HepG2 (cell line): ENCODE data around the gene LST1. TPM values are rescaled to one million over a fixed set of nuclear protein-coding genes. Genes with fewer than 3 reads are reported as not detected.

Experiments used
- ARID5B ChIP-seq: IDR thresholded peaks from 2 replicates; pipeline ENCODE4 v1.4.0; 2020; ENCODE audit warnings: mild to moderate bottlenecking, missing genetic modification reagents
- ATF7 ChIP-seq, 2 experiments: fragments of 450-650 bp in 1 of 2; sonication (generic) in 1 of 2; formaldehyde crosslinking in 1 of 2; IDR thresholded peaks; 2 replicates each; pipeline versions ENCODE4 v1.4.0 to v1.6.1; 2016 to 2020; ENCODE audit warnings: antibody characterized with exemption in 1 of 2, mild to moderate bottlenecking in 1 of 2, missing genetic modification reagents in 1 of 2
- BORCS8-MEF2B ChIP-seq: sonication (generic); formaldehyde crosslinking; IDR thresholded peaks from 2 replicates; pipeline ENCODE4 v1.8.0; 2022; ENCODE audit warnings: mild to moderate bottlenecking, missing genetic modification reagents
- BRD4 ChIP-seq: sonication (generic); formaldehyde crosslinking; IDR thresholded peaks from 2 replicates; pipeline ENCODE4 v1.4.0; 2020; ENCODE audit warnings: missing genetic modification reagents
- CEBPG ChIP-seq: IDR thresholded peaks from 2 replicates; pipeline ENCODE4 v1.6.1; 2016
- EZH2 ChIP-seq: conservative IDR thresholded peaks from 2 replicates; pipeline ENCODE4 v1.6.1; 2012; ENCODE audit warnings: mild to moderate bottlenecking, low read depth, low read length, moderate library complexity
- HMG20A ChIP-seq: IDR thresholded peaks from 2 replicates; pipeline ENCODE4 v1.6.1; 2016; ENCODE audit warnings: borderline replicate concordance
- HOXA7 ChIP-seq: sonication (generic); formaldehyde crosslinking; IDR thresholded peaks from 2 replicates; pipeline ENCODE4 v1.8.1; 2022; ENCODE audit warnings: mild to moderate bottlenecking, missing genetic modification reagents, moderate library complexity
- KMT2B ChIP-seq: IDR thresholded peaks from 2 replicates; pipeline ENCODE4 v1.6.1; 2016; ENCODE audit warnings: missing genetic modification reagents, missing compliant biosample characterization
- LBX2 ChIP-seq: sonication (generic); formaldehyde crosslinking; IDR thresholded peaks from 2 replicates; pipeline ENCODE4 v1.5.0; 2020; ENCODE audit warnings: missing genetic modification reagents, mild to moderate bottlenecking, borderline replicate concordance
- MBD4 ChIP-seq: IDR thresholded peaks from 2 replicates; pipeline ENCODE4 v1.6.1; 2012; ENCODE audit warnings: low read length, inconsistent platforms, borderline replicate concordance
- MIXL1 ChIP-seq: IDR thresholded peaks from 2 replicates; pipeline ENCODE4 v1.6.1; 2016
- RNF219 ChIP-seq: sonication (generic); formaldehyde crosslinking; IDR thresholded peaks from 2 replicates; pipeline ENCODE4 v1.5.0; 2020; ENCODE audit warnings: mild to moderate bottlenecking, missing genetic modification reagents
- TFDP1 ChIP-seq: IDR thresholded peaks from 2 replicates; pipeline ENCODE4 v1.6.1; 2016; ENCODE audit warnings: missing compliant biosample characterization, missing genetic modification reagents, borderline replicate concordance
- TFDP2 ChIP-seq: sonication (generic); formaldehyde crosslinking; IDR thresholded peaks from 2 replicates; pipeline ENCODE4 v1.4.0; 2020; ENCODE audit warnings: missing genetic modification reagents
- ZNF143 ChIP-seq: sonication (generic); formaldehyde crosslinking; IDR thresholded peaks from 2 replicates; pipeline ENCODE4 v1.4.0; 2020; ENCODE audit warnings: missing genetic modification reagents
- ZNF329 ChIP-seq: sonication (generic); formaldehyde crosslinking; IDR thresholded peaks from 2 replicates; pipeline ENCODE4 v1.9.0; 2021; ENCODE audit warnings: low read depth, mild to moderate bottlenecking, missing genetic modification reagents
- ZNF740 ChIP-seq: sonication (generic); formaldehyde crosslinking; IDR thresholded peaks from 2 replicates; pipeline ENCODE4 v1.4.0; 2020; ENCODE audit warnings: missing genetic modification reagents
- ZNF784 ChIP-seq: sonication (generic); formaldehyde crosslinking; IDR thresholded peaks from 2 replicates; pipeline ENCODE4 v1.5.1; 2020; ENCODE audit warnings: missing genetic modification reagents, mild to moderate bottlenecking, borderline replicate concordance
- polyA plus RNA-seq, 8 experiments: library from polyadenylated mRNA; depleted of rRNA in 3 of 8; stranded (reverse) in 7 of 8; unstranded in 1 of 8; fragments of >200 nt; fragmentation: Illumina TruSeq in 4 of 8; extraction: Trizol in 4 of 8; gene quantifications; 2 replicates each; pipeline versions ENCODE4 v1.2.1 to v1.2.3, GENCODE V29; 2011 to 2016; ENCODE audit warnings: low read depth in 4 of 8, missing spikeins in 1 of 8, mixed read lengths in 1 of 8; ENCODE audit not compliant: insufficient read depth in 1 of 8
- total RNA-seq, 5 experiments: library from RNA; depleted of rRNA; stranded (reverse); fragments of >200 nt; fragmentation: Illumina TruSeq; extraction: Trizol; gene quantifications; 2 replicates each; pipeline ENCODE4 v1.2.3, GENCODE V29; 2016; ENCODE audit warnings: low read depth in 1 of 5

The LST1 gene
- total and polyA plus RNA-seq, 2 of the 13 experiments (the other 11 are each of a cell fraction or from before 2014, with no cell fraction given): not detected

- TF ChIP-seq HMG20A (CRISPR knock-in tag): no peak
- TF ChIP-seq TFDP2 (CRISPR knock-in tag): peak; percentile 97
- 0 out of 2 replicates have a peak, but pooled peaks have one; percentile 42 for TF ChIP-seq ZNF143 (CRISPR knock-in tag)
- TF ChIP-seq EZH2: no peak
- 0 out of 2 replicates have a peak, but pooled peaks have one; percentile 33 for TF ChIP-seq MIXL1 (CRISPR knock-in tag)
- TF ChIP-seq HOXA7 (CRISPR knock-in tag): no peak
- TF ChIP-seq BORCS8-MEF2B (CRISPR knock-in tag): peak; percentile 93
- TF ChIP-seq ZNF784 (CRISPR knock-in tag): peak; percentile 20; the same call in 1 of the 2 replicates
- TF ChIP-seq ARID5B (CRISPR knock-in tag): no peak; the same call in 1 of the 2 replicates
- no peak for TF ChIP-seq BRD4 (CRISPR knock-in tag)
- TF ChIP-seq ZNF329 (CRISPR knock-in tag): no peak
- 0 out of 2 replicates have a peak, but pooled peaks have one; percentile 9 for TF ChIP-seq ZNF740 (CRISPR knock-in tag)
- TF ChIP-seq LBX2 (CRISPR knock-in tag): peak; percentile 79; the same call in 1 of the 2 replicates
- TF ChIP-seq RNF219 (CRISPR knock-in tag): 0 out of 2 replicates have a peak, but pooled peaks have one; percentile 52
- TF ChIP-seq TFDP1 (CRISPR knock-in tag): peak; percentile 97
- TF ChIP-seq KMT2B (CRISPR knock-in tag): peak; percentile 78
- peak; percentile 100 for TF ChIP-seq ATF7 (IDR thresholded peaks at IDR 0.05)
- peak; percentile 90 for TF ChIP-seq ATF7 (CRISPR knock-in tag; IDR thresholded peaks at IDR 0.05)
- peak; percentile 9; the same call in 1 of the 2 replicates for TF ChIP-seq CEBPG
- TF ChIP-seq MBD4: no peak
These were observed 33.9 kb downstream of the LST1 start (continued) for GRCh38 chr6:31619805-31620585.
